ENCODE results near the gene HEG1.

Gene HEG1

DNA sequence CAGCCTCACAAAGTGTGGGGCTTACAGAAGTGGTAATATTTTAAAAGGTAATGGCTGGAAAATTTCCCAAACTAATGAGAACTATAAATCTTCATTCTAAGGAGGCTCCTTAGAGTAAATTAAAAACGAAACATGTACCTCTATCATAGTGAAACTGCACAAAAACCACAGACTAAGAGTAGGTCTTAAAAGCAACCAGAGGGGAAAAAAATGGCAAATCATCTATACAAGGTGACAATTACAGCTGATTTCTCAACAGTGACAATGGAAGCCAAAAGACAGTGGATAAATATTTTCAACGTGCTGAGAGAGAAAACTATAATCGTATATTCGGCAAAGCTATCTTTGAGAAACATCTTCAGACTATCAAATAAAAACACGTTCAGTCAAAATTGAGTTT, 20.6 kb downstream of the HEG1 start:
- peaks cover 0 to 12% (median 10%) of the 10 kb centered on the region in 5 experiments for H3K9me3 ChIP-seq (ENCODE audit: control extremely low read depth in 1 of 5, control insufficient read depth in 4 of 5, insufficient read depth in 2 of 5, low read depth in 1 of 5, low read length in 4 of 5)
- 100% methylated on average over 5 of the region's 5 CpGs for WGBS (ENCODE audit: insufficient coverage)
- ChIA-PET CTCF (no interaction called here), POLR2A (no interaction called here)
- no peak overlapping the region for H3K27ac ChIP-seq (ENCODE audit: insufficient read depth in 1 of 2, low read depth in 1 of 2, low read length in 2 of 2, poor library complexity in 1 of 2, severe bottlenecking in 2 of 2)
- H3K4me1 ChIP-seq (ENCODE audit: control extremely low read depth in 1 of 4, control insufficient read depth in 4 of 4, insufficient read depth in 4 of 4, low read length in 3 of 4): peaks cover 0 to 8% (median 4%) of the 10 kb centered on the region in 4 experiments
- no peaks in the 10 kb centered on the region for H3K27me3 ChIP-seq (replicated peaks in 2 of 5; ENCODE audit: control insufficient read depth in 4 of 5, insufficient read depth in 5 of 5, low read length in 4 of 5)
- H3K36me3 ChIP-seq (ENCODE audit: control insufficient read depth in 4 of 4, insufficient read depth in 4 of 4, low read length in 3 of 4): no peaks in the 10 kb centered on the region
- no peak overlapping the region for H3K4me3 ChIP-seq (ENCODE audit: control insufficient read depth in 1 of 7, extremely low read depth in 1 of 7, insufficient read depth in 4 of 7, low read depth in 2 of 7, low read length in 6 of 7)
- DNase-seq: no peak

- no peak for DNase-seq
- over 99% methylated on average over 12 of the region's 14 CpGs for WGBS (ENCODE audit: insufficient coverage)
- H3K9me3 ChIP-seq (ENCODE audit: control extremely low read depth in 1 of 5, control insufficient read depth in 4 of 5, insufficient read depth in 2 of 5, low read depth in 1 of 5, low read length in 4 of 5): peaks cover 0 to 12% (median 10%) of the 10 kb centered on the region in 5 experiments
- H3K4me3 ChIP-seq (ENCODE audit: control insufficient read depth in 1 of 7, extremely low read depth in 1 of 7, insufficient read depth in 4 of 7, low read depth in 2 of 7, low read length in 6 of 7): no peak overlapping the region
- peaks cover 0 to 8% (median 4%) of the 10 kb centered on the region in 4 experiments for H3K4me1 ChIP-seq (ENCODE audit: control extremely low read depth in 1 of 4, control insufficient read depth in 4 of 4, insufficient read depth in 4 of 4, low read length in 3 of 4)
- no peaks in the 10 kb centered on the region for H3K27me3 ChIP-seq (replicated peaks in 2 of 5; ENCODE audit: control insufficient read depth in 4 of 5, insufficient read depth in 5 of 5, low read length in 4 of 5)
- H3K27ac ChIP-seq (ENCODE audit: insufficient read depth in 1 of 2, low read depth in 1 of 2, low read length in 2 of 2, poor library complexity in 1 of 2, severe bottlenecking in 2 of 2): no peak overlapping the region
- peaks cover 0 to 7% (median 0%) of the 10 kb centered on the region in 4 experiments for H3K36me3 ChIP-seq (ENCODE audit: control insufficient read depth in 4 of 4, insufficient read depth in 4 of 4, low read length in 3 of 4)
- CTCF ChIA-PET: no interaction called here
- POLR2A ChIA-PET: no interaction called here
Observed at GRCh38 chr3:125033616-125034015, 22.2 kb downstream of the HEG1 start.

GRCh38 chr3:125033135-125033534, 22.7 kb downstream of the HEG1 start:
- H3K27me3 ChIP-seq (replicated peaks in 2 of 5; ENCODE audit: control insufficient read depth in 4 of 5, insufficient read depth in 5 of 5, low read length in 4 of 5): no peaks in the 10 kb centered on the region
- ChIA-PET POLR2A (no interaction called here), CTCF (no interaction called here)

GRCh38 chr3:125032683-125033082, 23.1 kb downstream of the HEG1 start:
- DNase-seq: no peak
- CTCF ChIA-PET: no interaction called here
- Histone ChIP-seq H3K27me3 (replicated peaks in 2 of 5; ENCODE audit: control insufficient read depth in 4 of 5, insufficient read depth in 5 of 5, low read length in 4 of 5) (no peaks in the 10 kb centered on the region), H3K36me3 (ENCODE audit: control insufficient read depth in 4 of 4, insufficient read depth in 4 of 4, low read length in 3 of 4) (peaks cover 0 to 14% (median 0%) of the 10 kb centered on the region in 4 experiments), H3K27ac (ENCODE audit: insufficient read depth in 1 of 2, low read depth in 1 of 2, low read length in 2 of 2, poor library complexity in 1 of 2, severe bottlenecking in 2 of 2) (no peak overlapping the region), H3K4me3 (ENCODE audit: control insufficient read depth in 1 of 7, extremely low read depth in 1 of 7, insufficient read depth in 4 of 7, low read depth in 2 of 7, low read length in 6 of 7) (no peak overlapping the region), H3K4me1 (ENCODE audit: control extremely low read depth in 1 of 4, control insufficient read depth in 4 of 4, insufficient read depth in 4 of 4, low read length in 3 of 4) (peaks cover 0 to 8% (median 4%) of the 10 kb centered on the region in 4 experiments), H3K9me3 (ENCODE audit: control extremely low read depth in 1 of 5, control insufficient read depth in 4 of 5, insufficient read depth in 2 of 5, low read depth in 1 of 5, low read length in 4 of 5) (peaks cover 0 to 12% (median 10%) of the 10 kb centered on the region in 5 experiments)
- POLR2A ChIA-PET: interaction anchor here (1.2 kb wide), 1 partner anchor 10 kb away, joined by 3 read pairs; no protein-coding TSS in a partner anchor
- WGBS (ENCODE audit: insufficient coverage): 100% methylated on average over 1 of the region's 3 CpGs

More at GRCh38 chr3:125033135-125033534, 22.7 kb downstream of the HEG1 start:
- H3K36me3 ChIP-seq (ENCODE audit: control insufficient read depth in 4 of 4, insufficient read depth in 4 of 4, low read length in 3 of 4): peaks cover 0 to 11% (median 0%) of the 10 kb centered on the region in 4 experiments
- H3K27ac ChIP-seq (ENCODE audit: insufficient read depth in 1 of 2, low read depth in 1 of 2, low read length in 2 of 2, poor library complexity in 1 of 2, severe bottlenecking in 2 of 2): no peak overlapping the region
- H3K9me3 ChIP-seq (ENCODE audit: control extremely low read depth in 1 of 5, control insufficient read depth in 4 of 5, insufficient read depth in 2 of 5, low read depth in 1 of 5, low read length in 4 of 5): peaks cover 0 to 12% (median 10%) of the 10 kb centered on the region in 5 experiments
- 100% methylated on average over 5 of the region's 5 CpGs for WGBS (ENCODE audit: insufficient coverage)
- DNase-seq: no peak
- peaks cover 0 to 8% (median 4%) of the 10 kb centered on the region in 4 experiments for H3K4me1 ChIP-seq (ENCODE audit: control extremely low read depth in 1 of 4, control insufficient read depth in 4 of 4, insufficient read depth in 4 of 4, low read length in 3 of 4)
- H3K4me3 ChIP-seq (ENCODE audit: control insufficient read depth in 1 of 7, extremely low read depth in 1 of 7, insufficient read depth in 4 of 7, low read depth in 2 of 7, low read length in 6 of 7): no peak overlapping the region

GRCh38 chr3:125032100-125032643, 23.6 kb downstream of the HEG1 start:
- DNase-seq: peak in 1 of 3 donors; percentile 7
- no peak overlapping the region for H3K27ac ChIP-seq (ENCODE audit: insufficient read depth in 1 of 2, low read depth in 1 of 2, low read length in 2 of 2, poor library complexity in 1 of 2, severe bottlenecking in 2 of 2)
- POLR2A ChIA-PET: interaction anchor here (1.2 kb wide), 1 partner anchor 10 kb away, joined by 3 read pairs; no protein-coding TSS in a partner anchor
- H3K27me3 ChIP-seq (replicated peaks in 2 of 5; ENCODE audit: control insufficient read depth in 4 of 5, insufficient read depth in 5 of 5, low read length in 4 of 5): no peaks in the 10 kb centered on the region
- CTCF ChIA-PET: no interaction called here
- H3K4me1 ChIP-seq (ENCODE audit: control extremely low read depth in 1 of 4, control insufficient read depth in 4 of 4, insufficient read depth in 4 of 4, low read length in 3 of 4): peaks cover 0 to 8% (median 4%) of the 10 kb centered on the region in 4 experiments
- 64% methylated on average over 4 of the region's 5 CpGs for WGBS (ENCODE audit: insufficient coverage)
- H3K9me3 ChIP-seq (ENCODE audit: control extremely low read depth in 1 of 5, control insufficient read depth in 4 of 5, insufficient read depth in 2 of 5, low read depth in 1 of 5, low read length in 4 of 5): peaks cover 0 to 12% (median 10%) of the 10 kb centered on the region in 5 experiments
- H3K36me3 ChIP-seq (ENCODE audit: control insufficient read depth in 4 of 4, insufficient read depth in 4 of 4, low read length in 3 of 4): peaks cover 0 to 14% (median 1%) of the 10 kb centered on the region in 4 experiments
- H3K4me3 ChIP-seq (ENCODE audit: control insufficient read depth in 1 of 7, extremely low read depth in 1 of 7, insufficient read depth in 4 of 7, low read depth in 2 of 7, low read length in 6 of 7): no peak overlapping the region

DNA sequence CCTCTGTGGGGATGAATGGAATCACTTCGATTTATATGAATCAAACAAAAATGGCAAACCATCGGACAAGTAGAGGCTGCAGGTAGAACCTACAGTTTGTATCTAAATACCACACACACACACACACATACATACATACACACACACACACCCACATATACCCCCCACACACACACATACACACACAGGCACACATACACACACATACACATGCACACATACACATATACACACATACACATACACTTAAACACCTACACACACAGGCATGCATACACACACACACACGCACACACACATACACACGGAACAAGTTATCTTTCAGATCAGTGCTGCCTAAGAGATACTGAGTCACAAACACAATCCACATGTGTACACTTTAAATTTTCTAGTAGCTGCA, 24.3 kb downstream of the HEG1 start:
- Histone ChIP-seq H3K9me3 (ENCODE audit: control extremely low read depth in 1 of 5, control insufficient read depth in 4 of 5, insufficient read depth in 2 of 5, low read depth in 1 of 5, low read length in 4 of 5) (peaks cover 0 to 12% (median 10%) of the 10 kb centered on the region in 5 experiments), H3K36me3 (ENCODE audit: control insufficient read depth in 4 of 4, insufficient read depth in 4 of 4, low read length in 3 of 4) (peaks cover 4 to 19% (median 5%) of the 10 kb centered on the region in 4 experiments), H3K27me3 (replicated peaks in 2 of 5; ENCODE audit: control insufficient read depth in 4 of 5, insufficient read depth in 5 of 5, low read length in 4 of 5) (no peaks in the 10 kb centered on the region), H3K4me3 (ENCODE audit: control insufficient read depth in 1 of 7, extremely low read depth in 1 of 7, insufficient read depth in 4 of 7, low read depth in 2 of 7, low read length in 6 of 7) (no peak overlapping the region), H3K27ac (ENCODE audit: insufficient read depth in 1 of 2, low read depth in 1 of 2, low read length in 2 of 2, poor library complexity in 1 of 2, severe bottlenecking in 2 of 2) (no peak overlapping the region), H3K4me1 (ENCODE audit: control extremely low read depth in 1 of 4, control insufficient read depth in 4 of 4, insufficient read depth in 4 of 4, low read length in 3 of 4) (peaks cover 0 to 8% (median 4%) of the 10 kb centered on the region in 4 experiments)
- no peak for DNase-seq
- 90% methylated on average over 4 of the region's 4 CpGs for WGBS (ENCODE audit: insufficient coverage)
- POLR2A ChIA-PET: interaction anchor here (1.2 kb wide), 1 partner anchor 9 kb away, joined by 3 read pairs; no protein-coding TSS in a partner anchor
- CTCF ChIA-PET: no interaction called here

- CTCF ChIA-PET: interaction anchor here (1.3 kb wide), 1 partner anchor 11 kb away, joined by 3 read pairs; no protein-coding TSS in a partner anchor
- no peaks in the 10 kb centered on the region for H3K9me3 ChIP-seq (ENCODE audit: control extremely low read depth in 1 of 5, control insufficient read depth in 4 of 5, insufficient read depth in 2 of 5, low read depth in 1 of 5, low read length in 4 of 5)
- WGBS (ENCODE audit: insufficient coverage): 100% methylated on average over 2 of the region's 4 CpGs
- POLR2A ChIA-PET: no interaction called here
- no peaks in the 10 kb centered on the region for H3K27me3 ChIP-seq (replicated peaks in 2 of 5; ENCODE audit: control insufficient read depth in 4 of 5, insufficient read depth in 5 of 5, low read length in 4 of 5)
- DNase-seq: no peak
- peaks cover 4 to 25% (median 5%) of the 10 kb centered on the region in 4 experiments for H3K36me3 ChIP-seq (ENCODE audit: control insufficient read depth in 4 of 4, insufficient read depth in 4 of 4, low read length in 3 of 4)
- H3K4me1 ChIP-seq (ENCODE audit: control extremely low read depth in 1 of 4, control insufficient read depth in 4 of 4, insufficient read depth in 4 of 4, low read length in 3 of 4): peaks cover 2 to 32% (median 22%) of the 10 kb centered on the region in 4 experiments
- H3K27ac ChIP-seq (ENCODE audit: insufficient read depth in 1 of 2, low read depth in 1 of 2, low read length in 2 of 2, poor library complexity in 1 of 2, severe bottlenecking in 2 of 2): no peak overlapping the region
- no peak overlapping the region for H3K4me3 ChIP-seq (ENCODE audit: control insufficient read depth in 1 of 7, extremely low read depth in 1 of 7, insufficient read depth in 4 of 7, low read depth in 2 of 7, low read length in 6 of 7)
Observed at GRCh38 chr3:125028657-125029056, 27.1 kb downstream of the HEG1 start.

All from common myeloid progenitor, CD34-positive (primary cell).